ENCODE measurements around the gene INPP5K.
A peak's percentile ranks its signal among the peaks of the same experiment; 100 is the strongest.

Gene INPP5K

GRCh38 chr17:1539811-1540210 is 23.4 kb upstream of the INPP5K start:
- WGBS (ENCODE audit: extremely low coverage, insufficient coverage, low lambda C conversion rate), result no CpG with 5 or more reads among the region's 15 CpGs
- no peak overlapping the region for H2BK120ac ChIP-seq (ENCODE audit: low read depth, low read length)

GRCh38 chr17:1535737-1536136 is 19.3 kb upstream of the INPP5K start:
- Histone ChIP-seq H3K4ac (ENCODE audit: low read depth, low read length) (no peak overlapping the region), H2BK5ac (ENCODE audit: low read length) (no peak overlapping the region), H3K79me2 (ENCODE audit: control insufficient read depth, insufficient read depth, low read length) (no peaks in the 10 kb centered on the region), H3K18ac (ENCODE audit: low read length) (no peak overlapping the region), H4K8ac (ENCODE audit: low read depth, low read length) (no peak overlapping the region), H3K56ac (ENCODE audit: low read length) (no peak overlapping the region), H2BK15ac (replicated peaks; ENCODE audit: low read depth) (no peak overlapping the region), H3K79me1 (ENCODE audit: low read length) (no peaks in the 10 kb centered on the region), H3K4me3 (ENCODE audit: low read length) (no peak overlapping the region), H3K9ac (ENCODE audit: low read length) (no peak overlapping the region), H3K27me3 (ENCODE audit: insufficient read depth, low read length, poor library complexity) (no peaks in the 10 kb centered on the region), H3K27ac (ENCODE audit: low read depth, low read length) (no peak overlapping the region), H3K4me2 (ENCODE audit: low read length) (no peak overlapping the region), H2BK120ac (ENCODE audit: low read depth, low read length) (no peak overlapping the region), H2AK5ac (ENCODE audit: low read length) (no peak overlapping the region), H3K23ac (ENCODE audit: low read length) (no peak overlapping the region), H3K4me1 (ENCODE audit: control insufficient read depth, low read depth, low read length) (no peaks in the 10 kb centered on the region), H3K36me3 (ENCODE audit: control insufficient read depth, insufficient read depth, low read length) (peaks cover 7% of the 10 kb centered on the region), H4K5ac (ENCODE audit: low read length) (no peak overlapping the region)
- DNase-seq, result no peak
- no CpG with 5 or more reads among the region's 4 CpGs for WGBS (ENCODE audit: extremely low coverage, insufficient coverage, low lambda C conversion rate)

More at GRCh38 chr17:1539811-1540210, 23.4 kb upstream of the INPP5K start:
- no peak for DNase-seq
- no peak overlapping the region for H4K5ac ChIP-seq (ENCODE audit: low read length)
- no peaks in the 10 kb centered on the region for H3K27me3 ChIP-seq (ENCODE audit: insufficient read depth, low read length, poor library complexity)
- no peak overlapping the region for H2BK5ac ChIP-seq (ENCODE audit: low read length)
- H3K27ac ChIP-seq (ENCODE audit: low read depth, low read length), result no peak overlapping the region
- H3K4ac ChIP-seq (ENCODE audit: low read depth, low read length), result no peak overlapping the region
- no peak overlapping the region for H3K9ac ChIP-seq (ENCODE audit: low read length)
- H3K4me3 ChIP-seq (ENCODE audit: low read length), result no peak overlapping the region
- H4K8ac ChIP-seq (ENCODE audit: low read depth, low read length), result no peak overlapping the region
- H3K56ac ChIP-seq (ENCODE audit: low read length), result no peak overlapping the region
- H3K79me2 ChIP-seq (ENCODE audit: control insufficient read depth, insufficient read depth, low read length), result no peaks in the 10 kb centered on the region
- H3K4me2 ChIP-seq (ENCODE audit: low read length), result no peak overlapping the region
- H3K4me1 ChIP-seq (ENCODE audit: control insufficient read depth, low read depth, low read length), result no peaks in the 10 kb centered on the region
- H3K36me3 ChIP-seq (ENCODE audit: control insufficient read depth, insufficient read depth, low read length), result peaks cover 9% of the 10 kb centered on the region
- no peak overlapping the region for H3K18ac ChIP-seq (ENCODE audit: low read length)
- H3K23ac ChIP-seq (ENCODE audit: low read length), result no peak overlapping the region
- H2BK15ac ChIP-seq (replicated peaks; ENCODE audit: low read depth), result no peak overlapping the region
- H2AK5ac ChIP-seq (ENCODE audit: low read length), result no peak overlapping the region
- H3K79me1 ChIP-seq (ENCODE audit: low read length), result no peaks in the 10 kb centered on the region

GRCh38 chr17:1533661-1534325 is 17.4 kb upstream of the INPP5K start:
- no peaks in the 10 kb centered on the region for H3K27me3 ChIP-seq (ENCODE audit: insufficient read depth, low read length, poor library complexity)
- no peak overlapping the region for H3K18ac ChIP-seq (ENCODE audit: low read length)
- H3K9ac ChIP-seq (ENCODE audit: low read length), result no peak overlapping the region
- H2BK120ac ChIP-seq (ENCODE audit: low read depth, low read length), result no peak overlapping the region
- H3K27ac ChIP-seq (ENCODE audit: low read depth, low read length), result no peak overlapping the region
- no peak overlapping the region for H4K8ac ChIP-seq (ENCODE audit: low read depth, low read length)
- H3K36me3 ChIP-seq (ENCODE audit: control insufficient read depth, insufficient read depth, low read length), result peaks cover 6% of the 10 kb centered on the region
- no peak overlapping the region for H3K4me2 ChIP-seq (ENCODE audit: low read length)
- H3K79me2 ChIP-seq (ENCODE audit: control insufficient read depth, insufficient read depth, low read length), result no peaks in the 10 kb centered on the region
- H2AK5ac ChIP-seq (ENCODE audit: low read length), result no peak overlapping the region
- H3K56ac ChIP-seq (ENCODE audit: low read length), result no peak overlapping the region
- H3K4me3 ChIP-seq (ENCODE audit: low read length), result no peak overlapping the region
- no CpG with 5 or more reads among the region's 24 CpGs for WGBS (ENCODE audit: extremely low coverage, insufficient coverage, low lambda C conversion rate)
- DNase-seq, result no peak
- H3K79me1 ChIP-seq (ENCODE audit: low read length), result no peaks in the 10 kb centered on the region
- no peak overlapping the region for H4K5ac ChIP-seq (ENCODE audit: low read length)
- no peak overlapping the region for H2BK5ac ChIP-seq (ENCODE audit: low read length)
- no peaks in the 10 kb centered on the region for H3K4me1 ChIP-seq (ENCODE audit: control insufficient read depth, low read depth, low read length)
- H2BK15ac ChIP-seq (replicated peaks; ENCODE audit: low read depth), result no peak overlapping the region
- H3K23ac ChIP-seq (ENCODE audit: low read length), result no peak overlapping the region
- H3K4ac ChIP-seq (ENCODE audit: low read depth, low read length), result no peak overlapping the region

- H2BK5ac ChIP-seq (ENCODE audit: low read length), result no peak overlapping the region
- DNase-seq, result peak; percentile 68
- no peaks in the 10 kb centered on the region for H3K79me2 ChIP-seq (ENCODE audit: control insufficient read depth, insufficient read depth, low read length)
- no peak overlapping the region for H3K9ac ChIP-seq (ENCODE audit: low read length)
- H3K18ac ChIP-seq (ENCODE audit: low read length), result no peak overlapping the region
- WGBS (ENCODE audit: extremely low coverage, insufficient coverage, low lambda C conversion rate), result no CpG with 5 or more reads among the region's 10 CpGs
- H3K4me3 ChIP-seq (ENCODE audit: low read length), result no peak overlapping the region
- H3K27me3 ChIP-seq (ENCODE audit: insufficient read depth, low read length, poor library complexity), result no peaks in the 10 kb centered on the region
- no peak overlapping the region for H3K23ac ChIP-seq (ENCODE audit: low read length)
- no peak overlapping the region for H3K27ac ChIP-seq (ENCODE audit: low read depth, low read length)
- no peak overlapping the region for H2BK120ac ChIP-seq (ENCODE audit: low read depth, low read length)
- no peak overlapping the region for H3K4ac ChIP-seq (ENCODE audit: low read depth, low read length)
- peaks cover 2% of the 10 kb centered on the region for H3K36me3 ChIP-seq (ENCODE audit: control insufficient read depth, insufficient read depth, low read length)
- H3K56ac ChIP-seq (ENCODE audit: low read length), result no peak overlapping the region
- no peaks in the 10 kb centered on the region for H3K79me1 ChIP-seq (ENCODE audit: low read length)
- H3K4me1 ChIP-seq (ENCODE audit: control insufficient read depth, low read depth, low read length), result no peaks in the 10 kb centered on the region
- H2AK5ac ChIP-seq (ENCODE audit: low read length), result no peak overlapping the region
- H2BK15ac ChIP-seq (replicated peaks; ENCODE audit: low read depth), result no peak overlapping the region
- no peak overlapping the region for H3K4me2 ChIP-seq (ENCODE audit: low read length)
- no peak overlapping the region for H4K8ac ChIP-seq (ENCODE audit: low read depth, low read length)
- no peak overlapping the region for H4K5ac ChIP-seq (ENCODE audit: low read length)
Measured at GRCh38 chr17:1532836-1533602, 16.6 kb upstream of the INPP5K start.

- Histone ChIP-seq H3K27ac (ENCODE audit: low read depth, low read length) (no peak overlapping the region), H4K8ac (ENCODE audit: low read depth, low read length) (no peak overlapping the region), H2AK5ac (ENCODE audit: low read length) (no peak overlapping the region), H4K5ac (ENCODE audit: low read length) (no peak overlapping the region), H2BK15ac (replicated peaks; ENCODE audit: low read depth) (no peak overlapping the region), H3K36me3 (ENCODE audit: control insufficient read depth, insufficient read depth, low read length) (no peaks in the 10 kb centered on the region), H3K18ac (ENCODE audit: low read length) (no peak overlapping the region), H3K27me3 (ENCODE audit: insufficient read depth, low read length, poor library complexity) (no peaks in the 10 kb centered on the region), H3K9ac (ENCODE audit: low read length) (no peak overlapping the region), H3K79me2 (ENCODE audit: control insufficient read depth, insufficient read depth, low read length) (no peaks in the 10 kb centered on the region), H3K4me1 (ENCODE audit: control insufficient read depth, low read depth, low read length) (no peaks in the 10 kb centered on the region), H2BK120ac (ENCODE audit: low read depth, low read length) (no peak overlapping the region), H3K56ac (ENCODE audit: low read length) (no peak overlapping the region), H3K4me3 (ENCODE audit: low read length) (no peak overlapping the region), H2BK5ac (ENCODE audit: low read length) (no peak overlapping the region), H3K79me1 (ENCODE audit: low read length) (no peaks in the 10 kb centered on the region), H3K23ac (ENCODE audit: low read length) (no peak overlapping the region), H3K4me2 (ENCODE audit: low read length) (no peak overlapping the region), H3K4ac (ENCODE audit: low read depth, low read length) (no peak overlapping the region)
- no peak for DNase-seq
- no CpG with 5 or more reads among the region's 2 CpGs for WGBS (ENCODE audit: extremely low coverage, insufficient coverage, low lambda C conversion rate)
Measured at GRCh38 chr17:1529863-1530262, 13.5 kb upstream of the INPP5K start.

Data from mesendoderm (in vitro differentiated cells).